CD4-positive, alpha-beta T cell treated with Interleukin-6 at 100 ng/mL for 8 hours (primary cell): ENCODE data around the gene OTOP3.
"Not testable (repeated sequence)": the region's sequence is repeated elsewhere in the genome, so short reads cannot be mapped to it uniquely, and the experiment has no call there.

Experiments
- DNase-seq: peaks from one replicate; pipeline ENCODE4 v3.0.0-alpha.2; 2020; ENCODE audit warnings: mixed read lengths, low spot score

OTOP3 gene, protein sequence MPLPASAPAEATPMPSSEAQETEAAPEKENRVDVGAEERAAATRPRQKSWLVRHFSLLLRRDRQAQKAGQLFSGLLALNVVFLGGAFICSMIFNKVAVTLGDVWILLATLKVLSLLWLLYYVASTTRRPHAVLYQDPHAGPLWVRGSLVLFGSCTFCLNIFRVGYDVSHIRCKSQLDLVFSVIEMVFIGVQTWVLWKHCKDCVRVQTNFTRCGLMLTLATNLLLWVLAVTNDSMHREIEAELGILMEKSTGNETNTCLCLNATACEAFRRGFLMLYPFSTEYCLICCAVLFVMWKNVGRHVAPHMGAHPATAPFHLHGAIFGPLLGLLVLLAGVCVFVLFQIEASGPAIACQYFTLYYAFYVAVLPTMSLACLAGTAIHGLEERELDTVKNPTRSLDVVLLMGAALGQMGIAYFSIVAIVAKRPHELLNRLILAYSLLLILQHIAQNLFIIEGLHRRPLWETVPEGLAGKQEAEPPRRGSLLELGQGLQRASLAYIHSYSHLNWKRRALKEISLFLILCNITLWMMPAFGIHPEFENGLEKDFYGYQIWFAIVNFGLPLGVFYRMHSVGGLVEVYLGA

GRCh38 chr17:74935585-74936469, at the start of gene OTOP3:
OTOP3 (plus strand) TSS chr17:74935898; CDS start chr17:74935922, 24 bp downstream.
- no peak for DNase-seq

- no peak for DNase-seq
These were observed 47.2 kb upstream of the OTOP3 start for GRCh38 chr17:74888469-74888868.

- DNase-seq = no peak
These were observed 45.1 kb upstream of the OTOP3 start for GRCh38 chr17:74890554-74890953.

GRCh38 chr17:74892013-74892841, 43.5 kb upstream of the OTOP3 start:
- no peak for DNase-seq

DNA sequence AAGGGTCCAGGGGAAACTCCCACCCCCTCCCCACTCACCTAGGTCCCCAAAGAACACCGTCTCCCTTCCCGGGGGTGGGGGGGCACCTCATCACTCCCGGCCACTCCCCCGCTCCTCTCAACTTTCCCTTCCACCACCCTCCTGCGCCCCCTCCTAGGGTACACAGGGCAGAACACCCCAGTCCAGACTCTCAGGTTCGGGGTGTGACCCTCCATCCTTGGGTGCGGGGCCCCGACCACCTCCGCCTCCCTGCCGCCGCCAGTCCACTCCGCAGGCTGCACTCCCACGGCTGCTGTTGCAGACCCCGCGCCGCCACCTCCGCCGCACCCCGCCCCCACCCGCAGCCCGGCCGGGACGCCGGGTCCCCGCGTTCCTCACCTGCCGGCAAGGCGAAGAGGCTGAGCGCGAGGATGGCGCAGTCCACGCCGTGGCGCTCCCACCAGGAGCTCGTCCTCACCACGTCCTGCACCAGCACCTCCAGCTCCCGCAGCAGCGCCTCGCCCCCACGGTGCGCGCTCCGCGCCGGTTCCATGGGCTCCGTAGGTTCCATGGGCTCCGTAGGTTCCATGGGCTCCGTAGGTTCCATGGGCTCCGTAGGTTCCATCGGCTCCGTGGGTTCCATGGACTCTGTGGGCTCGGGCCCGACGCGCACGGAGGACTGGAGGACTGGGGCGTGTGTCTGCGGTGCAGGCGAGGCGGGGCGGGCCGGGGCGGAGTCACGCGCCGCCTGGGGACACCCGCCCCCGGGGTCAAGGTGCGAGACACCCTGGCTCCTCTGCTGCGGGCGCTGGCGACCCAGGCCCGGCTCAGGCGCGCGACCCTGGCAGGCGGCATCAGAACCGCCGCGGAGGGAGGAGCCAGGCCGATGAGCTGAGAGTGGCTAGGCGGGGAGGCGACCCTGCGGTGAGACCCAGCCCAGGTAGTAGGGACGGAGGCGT, 42.5 kb upstream of the OTOP3 start, which contains the start of gene FADS6:
Gene FADS6, minus strand, starts transcription at position 660 of the 938 bp plus-strand sequence. Its CDS starts 38 bp downstream, at position 622.
- no peak for DNase-seq

GRCh38 chr17:74893936-74894671, 41.6 kb upstream of the OTOP3 start:
- DNase-seq = no peak

DNA sequence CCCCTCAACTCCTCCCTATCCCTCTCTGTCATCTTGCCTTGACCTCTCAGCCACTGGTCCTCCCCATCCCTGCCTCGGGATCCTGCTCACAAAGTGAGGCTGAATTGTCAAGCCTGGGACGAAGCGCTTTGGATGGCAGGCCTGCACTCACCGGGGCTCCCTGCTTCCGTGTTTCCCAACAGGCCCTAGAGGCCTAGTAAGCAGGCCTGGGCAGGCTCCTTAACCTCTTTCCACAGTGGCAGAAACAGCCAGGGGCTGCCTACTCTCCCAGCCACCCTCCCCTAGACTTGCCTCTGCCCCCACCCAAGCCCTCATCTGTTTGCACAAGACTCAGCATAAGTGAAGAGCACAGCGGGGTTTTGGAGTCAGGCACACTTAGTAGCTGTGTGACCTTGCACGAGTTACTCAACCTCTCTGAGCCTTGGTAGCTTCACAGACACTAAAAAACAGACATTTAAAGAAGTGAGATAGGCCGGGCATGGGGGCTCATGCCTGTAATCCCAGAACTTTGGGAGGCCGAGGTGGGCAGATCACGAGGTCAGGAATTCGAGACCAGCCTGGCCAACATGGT, 37.2 kb upstream of the OTOP3 start:
- no peak for DNase-seq

- DNase-seq = no peak
These were observed 35.5 kb upstream of the OTOP3 start for GRCh38 chr17:74900208-74900607.

DNA sequence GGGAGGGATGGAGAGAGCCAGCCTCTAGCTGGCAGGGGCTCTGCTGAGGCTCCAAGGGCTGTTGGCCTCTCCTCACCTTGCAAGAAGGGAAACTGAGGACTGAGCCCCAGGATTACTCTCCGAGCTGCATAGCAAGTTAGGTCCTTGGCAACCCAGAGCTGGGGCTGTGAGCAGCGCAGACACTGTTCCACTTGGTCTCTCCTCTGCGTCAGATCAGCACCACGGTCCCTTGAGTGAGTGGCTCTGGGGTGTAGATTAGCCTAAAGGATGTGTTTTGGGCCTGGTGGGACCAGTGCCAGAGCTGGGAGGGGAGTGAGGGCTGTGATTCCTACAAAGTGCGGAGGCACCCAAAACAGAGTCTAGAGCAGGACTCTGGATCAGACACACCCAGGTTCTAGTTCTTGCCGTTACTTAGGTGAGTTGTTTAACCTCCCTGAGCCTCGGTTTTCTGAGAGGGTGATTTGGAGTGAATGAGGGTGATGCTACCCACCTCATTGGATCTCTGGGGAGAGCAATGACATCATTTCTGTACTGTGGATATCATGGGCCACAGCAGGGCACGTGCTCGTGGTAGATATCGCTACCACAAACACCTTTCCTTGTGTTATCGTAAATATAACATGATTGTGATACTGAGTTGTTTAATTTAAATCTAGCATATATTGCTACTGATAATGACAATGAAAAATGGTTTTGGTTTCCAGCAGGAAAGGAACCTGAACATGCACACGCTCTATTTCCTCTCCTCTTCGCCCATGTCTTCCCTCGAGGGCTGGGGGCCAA, 34.2 kb upstream of the OTOP3 start:
- DNase-seq = no peak

DNA sequence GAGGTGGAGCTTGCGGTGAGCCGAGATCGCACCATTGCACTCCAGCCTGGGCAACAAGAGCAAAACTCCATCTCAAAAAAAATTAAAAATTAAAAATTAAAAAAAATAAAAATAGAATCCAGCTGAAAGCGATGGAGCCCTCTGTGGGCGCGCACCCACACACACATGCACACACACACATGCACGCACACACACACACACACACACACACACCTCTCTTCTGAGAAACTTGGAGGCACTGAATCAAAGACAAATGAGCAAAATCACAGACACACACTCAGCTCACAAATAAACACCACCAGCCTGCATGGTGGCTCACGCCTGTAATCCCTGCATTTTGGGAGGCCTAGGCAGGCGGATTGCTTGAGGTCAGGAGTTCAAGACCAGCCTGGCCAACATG, 32.7 kb upstream of the OTOP3 start:
- no peak for DNase-seq

- no peak for DNase-seq
These were observed 32.0 kb upstream of the OTOP3 start for GRCh38 chr17:74903671-74904070.

DNA sequence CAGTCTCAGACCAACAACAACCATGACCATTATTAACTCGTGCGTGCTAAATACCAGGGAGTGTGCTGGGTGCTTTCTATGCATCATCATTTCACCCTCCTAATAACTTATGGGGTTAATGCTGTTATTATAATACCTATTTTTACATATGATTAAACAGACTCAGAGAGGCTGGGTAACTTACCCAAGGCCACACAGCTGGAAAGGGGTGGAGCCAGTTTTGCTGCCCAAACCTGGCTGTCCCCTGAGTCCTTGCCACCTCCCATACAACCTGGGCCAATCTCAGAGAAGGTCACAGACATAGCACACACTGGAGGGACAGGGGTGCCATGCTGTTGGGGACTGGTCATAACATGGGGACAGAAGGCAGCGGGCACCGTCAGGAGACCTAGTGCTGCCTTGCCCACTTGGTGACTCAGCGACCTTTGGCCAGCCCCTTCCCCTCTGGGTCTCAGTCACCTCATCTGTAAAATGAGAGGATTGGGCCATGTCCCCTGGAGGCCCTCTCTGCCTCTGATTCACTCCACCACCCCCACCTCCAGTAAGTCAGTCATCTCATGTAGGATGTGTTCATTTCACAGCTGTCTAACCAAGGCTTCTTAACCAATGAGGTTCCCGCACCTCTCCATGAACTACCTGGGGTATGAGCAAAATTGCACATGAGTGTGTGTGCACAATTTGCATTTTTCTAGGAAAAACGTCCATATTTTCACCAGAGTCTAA, 30.9 kb upstream of the OTOP3 start:
- DNase-seq = no peak

DNA sequence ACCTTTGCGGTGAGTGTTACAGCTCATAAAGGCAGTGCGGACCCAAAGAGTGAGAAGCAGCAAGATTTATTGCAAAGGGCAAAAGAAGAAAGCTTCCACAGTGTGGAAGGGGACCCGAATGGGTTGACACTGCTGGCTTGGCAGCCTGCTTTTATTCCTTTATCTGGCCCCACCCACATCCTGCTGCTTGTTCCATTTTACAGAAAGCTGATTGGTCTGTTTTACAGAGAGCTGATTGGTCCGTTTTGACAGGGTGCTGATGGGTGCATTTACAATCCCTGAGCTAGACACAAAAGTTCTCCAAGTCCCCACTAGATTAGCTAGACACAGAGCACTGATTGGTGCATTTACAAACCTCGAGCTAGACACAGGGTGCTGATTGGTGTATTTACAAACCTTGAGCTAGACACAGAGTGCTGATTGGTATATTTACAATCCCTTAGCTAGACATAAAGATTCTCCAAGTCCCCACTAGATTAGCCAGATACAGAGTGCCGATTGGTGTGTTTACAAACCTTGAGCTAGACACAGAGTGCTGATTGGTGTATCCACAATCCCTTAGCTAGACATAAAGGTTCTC, 29.4 kb upstream of the OTOP3 start:
- not testable (repeated sequence) for DNase-seq

DNA sequence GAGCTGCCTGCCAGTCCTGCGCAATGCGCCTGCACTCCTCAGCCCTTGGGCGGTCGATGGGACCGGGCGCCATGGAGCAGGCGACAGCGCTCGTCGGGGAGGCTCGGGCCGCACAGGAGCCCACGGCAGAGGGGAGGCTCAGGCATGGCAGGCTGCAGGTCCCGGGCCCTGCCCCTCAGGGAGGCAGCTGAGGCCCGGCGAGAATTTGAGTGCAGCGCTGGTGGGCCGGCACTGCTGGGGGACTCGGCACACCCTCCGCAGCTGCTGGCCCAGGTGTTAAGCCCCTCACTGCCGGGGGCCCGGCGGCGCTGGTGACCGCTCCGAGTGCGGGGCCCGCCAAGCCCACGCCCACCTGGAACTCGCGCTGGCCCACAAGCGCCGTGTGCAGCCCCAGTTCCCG, 28.7 kb upstream of the OTOP3 start:
- DNase-seq = no peak

GRCh38 chr17:74909097-74909496, 26.6 kb upstream of the OTOP3 start:
- DNase-seq = not testable (repeated sequence)

- not testable (repeated sequence) for DNase-seq
These were observed 24.3 kb upstream of the OTOP3 start for GRCh38 chr17:74911423-74911822.

- DNase-seq = no peak
These were observed 19.4 kb upstream of the OTOP3 start for GRCh38 chr17:74916136-74916850.
